ENCODE measurements around the gene NANOS3.

NANOS3 gene

GRCh38 chr19:13885826-13886365, 9.0 kb downstream of the NANOS3 start:
- no peak for DNase-seq

- DNase-seq: no peak
Measured at GRCh38 chr19:13887018-13887436, 10.1 kb downstream of the NANOS3 start.

- DNase-seq: no peak
Measured at GRCh38 chr19:13887517-13887916, 10.6 kb downstream of the NANOS3 start.

GRCh38 chr19:13888281-13888680, 11.3 kb downstream of the NANOS3 start:
- DNase-seq: no peak

- no peak for DNase-seq
Measured at GRCh38 chr19:13890136-13890535, 13.2 kb downstream of the NANOS3 start.

- DNase-seq: no peak
Measured at GRCh38 chr19:13892870-13893269, 15.9 kb downstream of the NANOS3 start.

GRCh38 chr19:13894552-13894951, 17.6 kb downstream of the NANOS3 start:
- no peak for DNase-seq

- no peak for DNase-seq
Measured at GRCh38 chr19:13896227-13896626, 19.3 kb downstream of the NANOS3 start.

- DNase-seq: no peak
Measured at GRCh38 chr19:13899393-13899792, 22.5 kb downstream of the NANOS3 start.

GRCh38 chr19:13899912-13900584, 23.1 kb downstream of the NANOS3 start:
- DNase-seq: no peak

GRCh38 chr19:13902993-13903555, 26.1 kb downstream of the NANOS3 start:
- no peak for DNase-seq

- peak; percentile 88 for DNase-seq
Measured at GRCh38 chr19:13905634-13906520, 28.9 kb downstream of the NANOS3 start, which contains the start of the genes BRME1 and CC2D1A. TSS of gene BRME1 (minus strand) at chr19:13906117. CDS start at chr19:13904892, 1,225 bp downstream. TSS of gene CC2D1A (plus strand) at chr19:13906201. CDS start at chr19:13906442, 241 bp downstream.

- DNase-seq: no peak
Measured at GRCh38 chr19:13906521-13906904, 29.6 kb downstream of the NANOS3 start.

GRCh38 chr19:13906910-13907309, 30.0 kb downstream of the NANOS3 start:
- no peak for DNase-seq

GRCh38 chr19:13908674-13909073, 31.7 kb downstream of the NANOS3 start:
- no peak for DNase-seq

GRCh38 chr19:13909430-13909829, 32.5 kb downstream of the NANOS3 start:
- DNase-seq: no peak

GRCh38 chr19:13913352-13913751, 36.4 kb downstream of the NANOS3 start:
- no peak for DNase-seq

- no peak for DNase-seq
Measured at GRCh38 chr19:13914777-13915176, 37.8 kb downstream of the NANOS3 start.

GRCh38 chr19:13917888-13918406, 41.0 kb downstream of the NANOS3 start:
- no peak for DNase-seq

- no peak for DNase-seq
Measured at GRCh38 chr19:13918726-13919411, 41.9 kb downstream of the NANOS3 start.

- DNase-seq: no peak
Measured at GRCh38 chr19:13920524-13920923, 43.6 kb downstream of the NANOS3 start.
